GM04504 (cell line): ENCODE measurements around the gene AFG1L.
"Not testable (repeated sequence)": the region's sequence is repeated elsewhere in the genome, so short reads cannot be mapped to it uniquely, and the experiment has no call there.

Experiments used
- DNase-seq: peaks from one replicate; pipeline ENCODE4 v3.0.0-alpha.2; 2012; ENCODE audit warnings: low read depth

The AFG1L gene

GRCh38 chr6:108416047-108416833 lies 121.4 kb downstream of the AFG1L start:
- DNase-seq = not testable (repeated sequence)

- no peak for DNase-seq
Observed at GRCh38 chr6:108417027-108417426, 122.2 kb downstream of the AFG1L start.

- DNase-seq = no peak
Observed at GRCh38 chr6:108419474-108419873, 124.6 kb downstream of the AFG1L start.

- no peak for DNase-seq
Observed at GRCh38 chr6:108419934-108420609, 125.2 kb downstream of the AFG1L start.

GRCh38 chr6:108421366-108421765 lies 126.5 kb downstream of the AFG1L start:
- no peak for DNase-seq

GRCh38 chr6:108423982-108424705 lies 129.3 kb downstream of the AFG1L start:
- DNase-seq = no peak

GRCh38 chr6:108425428-108425827 lies 130.6 kb downstream of the AFG1L start:
- DNase-seq = no peak

GRCh38 chr6:108432143-108432542 lies 137.3 kb downstream of the AFG1L start:
- no peak for DNase-seq

GRCh38 chr6:108432792-108433191 lies 137.9 kb downstream of the AFG1L start:
- no peak for DNase-seq

GRCh38 chr6:108434222-108434621 lies 139.4 kb downstream of the AFG1L start:
- DNase-seq = no peak

- DNase-seq = no peak
Observed at GRCh38 chr6:108435391-108435790, 140.5 kb downstream of the AFG1L start.

GRCh38 chr6:108436771-108437170 lies 141.9 kb downstream of the AFG1L start:
- DNase-seq = no peak

GRCh38 chr6:108437821-108438220 lies 143.0 kb downstream of the AFG1L start:
- no peak for DNase-seq

- DNase-seq = no peak
Observed at GRCh38 chr6:108438918-108439317, 144.1 kb downstream of the AFG1L start.

GRCh38 chr6:108441141-108441540 lies 146.3 kb downstream of the AFG1L start:
- DNase-seq = no peak

- DNase-seq = no peak
Observed at GRCh38 chr6:108442770-108443520, 148.1 kb downstream of the AFG1L start.

- DNase-seq = no peak
Observed at GRCh38 chr6:108446629-108447150, 151.8 kb downstream of the AFG1L start.

- DNase-seq = no peak
Observed at GRCh38 chr6:108448481-108448880, 153.6 kb downstream of the AFG1L start.

GRCh38 chr6:108449717-108450116 lies 154.9 kb downstream of the AFG1L start:
- not testable (repeated sequence) for DNase-seq

- no peak for DNase-seq
Observed at GRCh38 chr6:108451816-108452215, 157.0 kb downstream of the AFG1L start.

GRCh38 chr6:108452711-108453195 lies 157.9 kb downstream of the AFG1L start:
- no peak for DNase-seq
